ENCODE measurements around the gene LGALS7B. TPM values are rescaled to one million over a fixed set of nuclear protein-coding genes. Genes with fewer than 3 reads are reported as not detected.
"Not testable (repeated sequence)": the region's sequence is repeated elsewhere in the genome, so short reads cannot be mapped to it uniquely, and the experiment has no call there.

Gene LGALS7B
- total and polyA plus RNA-seq, 5 donors from 2014 or later: not detected

- no peak overlapping the region for H3K4me3 Mint-ChIP-seq
- DNase-seq (no peak), ATAC-seq (ENCODE audit: low read depth in 2 of 2) (no peak)
- H3K4me1 Mint-ChIP-seq: peaks cover 0 to 9% (median 5%) of the 10 kb centered on the region in 4 donors
- no peaks in the 10 kb centered on the region for H3K27me3 Mint-ChIP-seq
- H3K9me3 Mint-ChIP-seq: peaks cover 0 to 2% (median 0%) of the 10 kb centered on the region in 7 donors
- Histone ChIP-seq H3K9me3 (ENCODE audit: control insufficient read depth in 2 of 2, low read length in 2 of 2) (no peaks in the 10 kb centered on the region), H3K4me3 (ENCODE audit: low read depth, low read length) (no peak overlapping the region), H3K27me3 (ENCODE audit: control insufficient read depth, insufficient read depth, low read length) (no peaks in the 10 kb centered on the region), H3K4me1 (ENCODE audit: control insufficient read depth, insufficient read depth, low read length, poor library complexity, severe bottlenecking) (no peaks in the 10 kb centered on the region), H3K36me3 (ENCODE audit: control insufficient read depth, insufficient read depth, low read length) (no peaks in the 10 kb centered on the region), H3K27ac (ENCODE audit: insufficient read depth, low read length, poor library complexity, severe bottlenecking) (no peak overlapping the region)
- no peaks in the 10 kb centered on the region for H3K36me3 Mint-ChIP-seq
- no peak overlapping the region for H3K27ac Mint-ChIP-seq
Measured at GRCh38 chr19:38800577-38801347, 11.8 kb downstream of the LGALS7B start.

DNA sequence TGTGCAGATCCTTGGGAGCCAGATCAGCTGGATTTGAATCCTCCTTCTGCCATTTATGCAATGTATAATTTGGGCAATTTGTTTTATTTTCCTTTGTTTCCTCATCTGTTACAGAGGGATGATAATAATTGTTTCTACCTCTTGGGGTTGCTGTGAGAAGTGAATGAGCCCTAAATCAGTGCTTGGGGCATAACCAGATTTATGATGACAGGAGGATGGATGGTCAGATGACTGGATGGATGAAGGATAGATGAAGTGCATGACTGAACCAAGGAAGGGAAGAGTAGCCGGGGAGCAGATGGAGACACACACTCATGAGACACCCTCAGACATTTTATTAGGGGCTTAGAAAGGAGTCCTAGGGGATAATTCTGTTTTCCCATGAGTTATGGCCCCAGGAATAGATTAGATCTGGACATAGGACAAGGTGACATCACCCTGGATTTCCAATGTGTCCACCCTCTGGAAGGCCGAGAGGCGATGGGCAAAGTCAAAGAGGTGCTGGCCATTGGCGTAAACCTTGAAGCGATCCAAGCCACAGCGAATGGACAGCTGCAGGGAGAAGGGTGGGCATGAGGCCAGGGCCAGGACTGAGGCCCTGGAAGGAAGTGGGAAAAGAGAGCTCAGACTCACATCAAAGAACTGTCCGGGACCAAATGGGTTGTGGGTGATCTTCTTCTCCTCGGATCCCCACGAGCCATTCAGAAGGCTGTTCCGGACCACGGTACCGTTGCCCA lies 12.5 kb downstream of the LGALS7B start:
- H3K27ac Mint-ChIP-seq: no peak overlapping the region
- Histone ChIP-seq H3K27me3 (ENCODE audit: control insufficient read depth, insufficient read depth, low read length) (no peaks in the 10 kb centered on the region), H3K36me3 (ENCODE audit: control insufficient read depth, insufficient read depth, low read length) (no peaks in the 10 kb centered on the region), H3K27ac (ENCODE audit: insufficient read depth, low read length, poor library complexity, severe bottlenecking) (no peak overlapping the region), H3K4me3 (ENCODE audit: low read depth, low read length) (no peak overlapping the region), H3K9me3 (ENCODE audit: control insufficient read depth in 2 of 2, low read length in 2 of 2) (no peaks in the 10 kb centered on the region), H3K4me1 (ENCODE audit: control insufficient read depth, insufficient read depth, low read length, poor library complexity, severe bottlenecking) (no peaks in the 10 kb centered on the region)
- no peak for ATAC-seq (ENCODE audit: low read depth in 2 of 2)
- H3K36me3 Mint-ChIP-seq: no peaks in the 10 kb centered on the region
- H3K9me3 Mint-ChIP-seq: peaks cover 0 to under 1% (median 0%) of the 10 kb centered on the region in 7 donors
- H3K4me3 Mint-ChIP-seq: no peak overlapping the region
- DNase-seq: no peak
- H3K27me3 Mint-ChIP-seq: no peaks in the 10 kb centered on the region
- peaks cover 0 to 9% (median 5%) of the 10 kb centered on the region in 4 donors for H3K4me1 Mint-ChIP-seq

DNA sequence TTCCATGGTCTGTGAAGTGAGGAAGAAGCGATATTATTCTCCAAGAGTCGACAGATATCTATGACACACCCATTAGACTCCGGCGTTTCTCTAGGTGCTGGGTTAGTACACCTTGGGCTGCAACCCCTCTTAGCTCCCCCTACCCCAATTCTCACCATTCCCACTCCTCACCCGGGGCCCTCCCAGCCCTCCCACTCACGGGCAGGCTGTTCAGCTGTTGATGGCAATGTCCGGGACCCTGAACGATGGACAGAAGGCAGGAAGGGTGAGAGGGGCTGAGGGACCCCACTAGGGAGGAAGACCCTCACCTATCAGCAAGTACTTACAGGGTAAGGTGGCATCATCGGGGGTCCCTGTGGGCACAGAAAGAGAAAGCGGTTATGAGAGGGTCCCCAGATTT lies 14.5 kb downstream of the LGALS7B start:
- peaks cover 0 to 9% (median 5%) of the 10 kb centered on the region in 4 donors for H3K4me1 Mint-ChIP-seq
- DNase-seq (no peak), ATAC-seq (ENCODE audit: low read depth in 2 of 2) (no peak)
- H3K27me3 Mint-ChIP-seq: no peaks in the 10 kb centered on the region
- Histone ChIP-seq H3K27ac (ENCODE audit: insufficient read depth, low read length, poor library complexity, severe bottlenecking) (no peak overlapping the region), H3K4me3 (ENCODE audit: low read depth, low read length) (no peak overlapping the region), H3K36me3 (ENCODE audit: control insufficient read depth, insufficient read depth, low read length) (no peaks in the 10 kb centered on the region), H3K4me1 (ENCODE audit: control insufficient read depth, insufficient read depth, low read length, poor library complexity, severe bottlenecking) (no peaks in the 10 kb centered on the region), H3K27me3 (ENCODE audit: control insufficient read depth, insufficient read depth, low read length) (no peaks in the 10 kb centered on the region), H3K9me3 (ENCODE audit: control insufficient read depth in 2 of 2, low read length in 2 of 2) (no peaks in the 10 kb centered on the region)
- peaks cover 5% of the 10 kb centered on the region for H3K36me3 Mint-ChIP-seq
- H3K27ac Mint-ChIP-seq: no peak overlapping the region
- H3K4me3 Mint-ChIP-seq: no peak overlapping the region
- H3K9me3 Mint-ChIP-seq: no peaks in the 10 kb centered on the region

- no peaks in the 10 kb centered on the region for H3K27me3 Mint-ChIP-seq
- ATAC-seq (ENCODE audit: low read depth in 2 of 2): no peak
Measured at GRCh38 chr19:38805180-38805579, 16.2 kb downstream of the LGALS7B start.

DNA sequence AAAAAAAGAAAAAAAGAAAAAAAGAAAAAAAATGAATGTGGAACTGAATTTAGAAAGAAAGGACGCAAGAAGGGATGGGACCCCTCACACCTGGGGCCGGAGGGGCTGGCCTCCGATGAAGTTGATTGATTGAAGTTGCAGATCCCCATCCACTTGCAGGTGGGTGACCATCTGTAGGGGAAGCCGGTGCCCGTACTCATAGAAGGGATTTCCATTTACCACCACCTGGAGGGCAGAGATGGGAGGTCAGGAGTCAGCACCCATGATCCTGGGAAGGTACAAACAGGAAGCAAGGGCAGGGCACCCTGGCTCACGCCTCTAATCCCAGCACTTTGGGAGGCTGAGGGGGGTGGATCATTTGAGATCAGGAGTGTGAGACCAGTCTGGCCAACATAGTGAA lies 17.4 kb downstream of the LGALS7B start:
- Histone ChIP-seq H3K4me3 (ENCODE audit: low read depth, low read length) (no peak overlapping the region), H3K9me3 (ENCODE audit: control insufficient read depth in 2 of 2, low read length in 2 of 2) (no peaks in the 10 kb centered on the region), H3K27ac (ENCODE audit: insufficient read depth, low read length, poor library complexity, severe bottlenecking) (no peak overlapping the region), H3K36me3 (ENCODE audit: control insufficient read depth, insufficient read depth, low read length) (no peaks in the 10 kb centered on the region), H3K27me3 (ENCODE audit: control insufficient read depth, insufficient read depth, low read length) (no peaks in the 10 kb centered on the region), H3K4me1 (ENCODE audit: control insufficient read depth, insufficient read depth, low read length, poor library complexity, severe bottlenecking) (no peaks in the 10 kb centered on the region)
- ATAC-seq (ENCODE audit: low read depth in 2 of 2): no peak
- H3K4me3 Mint-ChIP-seq: no peak overlapping the region
- no peak overlapping the region for H3K27ac Mint-ChIP-seq
- no peak for DNase-seq
- H3K36me3 Mint-ChIP-seq: peaks cover 10% of the 10 kb centered on the region
- H3K9me3 Mint-ChIP-seq: no peaks in the 10 kb centered on the region
- H3K4me1 Mint-ChIP-seq: peaks cover 0 to 9% (median 5%) of the 10 kb centered on the region in 4 donors
- H3K27me3 Mint-ChIP-seq: no peaks in the 10 kb centered on the region

More at GRCh38 chr19:38805180-38805579, 16.2 kb downstream of the LGALS7B start:
- H3K4me3 ChIP-seq (ENCODE audit: low read depth, low read length): no peak overlapping the region
- Mint-ChIP-seq H3K9me3 (no peaks in the 10 kb centered on the region), H3K4me1 (peaks cover 0 to 9% (median 5%) of the 10 kb centered on the region in 4 donors), H3K4me3 (no peak overlapping the region), H3K36me3 (peaks cover 10% of the 10 kb centered on the region), H3K27ac (peak overlapping the region in 1 of 3 donors; percentile 8)
- H3K4me1 ChIP-seq (ENCODE audit: control insufficient read depth, insufficient read depth, low read length, poor library complexity, severe bottlenecking): no peaks in the 10 kb centered on the region
- no peaks in the 10 kb centered on the region for H3K36me3 ChIP-seq (ENCODE audit: control insufficient read depth, insufficient read depth, low read length)
- H3K9me3 ChIP-seq (ENCODE audit: control insufficient read depth in 2 of 2, low read length in 2 of 2): no peaks in the 10 kb centered on the region
- H3K27me3 ChIP-seq (ENCODE audit: control insufficient read depth, insufficient read depth, low read length): no peaks in the 10 kb centered on the region
- H3K27ac ChIP-seq (ENCODE audit: insufficient read depth, low read length, poor library complexity, severe bottlenecking): no peak overlapping the region
- no peak for DNase-seq

GRCh38 chr19:38807374-38808098 lies 18.5 kb downstream of the LGALS7B start:
- not testable (repeated sequence) for H3K27me3 ChIP-seq (ENCODE audit: control insufficient read depth, insufficient read depth, low read length); H3K27ac ChIP-seq (ENCODE audit: insufficient read depth, low read length, poor library complexity, severe bottlenecking); H3K9me3 Mint-ChIP-seq; DNase-seq; H3K4me1 Mint-ChIP-seq; H3K27me3 Mint-ChIP-seq; H3K4me1 ChIP-seq (ENCODE audit: control insufficient read depth, insufficient read depth, low read length, poor library complexity, severe bottlenecking); ATAC-seq (ENCODE audit: low read depth in 2 of 2); H3K36me3 ChIP-seq (ENCODE audit: control insufficient read depth, insufficient read depth, low read length); H3K4me3 Mint-ChIP-seq; H3K9me3 ChIP-seq (ENCODE audit: control insufficient read depth in 2 of 2, low read length in 2 of 2); H3K4me3 ChIP-seq (ENCODE audit: low read depth, low read length)
- H3K36me3 Mint-ChIP-seq: peaks cover 10% of the 10 kb centered on the region
- peak overlapping the region in 2 of 3 donors; percentile 17 to 32 for H3K27ac Mint-ChIP-seq

GRCh38 chr19:38808741-38809140 lies 19.7 kb downstream of the LGALS7B start:
- Mint-ChIP-seq H3K27ac (no peak overlapping the region), H3K4me3 (no peak overlapping the region), H3K4me1 (peaks cover 0 to 9% (median 5%) of the 10 kb centered on the region in 4 donors), H3K36me3 (peaks cover 10% of the 10 kb centered on the region), H3K27me3 (no peaks in the 10 kb centered on the region), H3K9me3 (no peaks in the 10 kb centered on the region)
- Histone ChIP-seq H3K36me3 (ENCODE audit: control insufficient read depth, insufficient read depth, low read length) (no peaks in the 10 kb centered on the region), H3K27me3 (ENCODE audit: control insufficient read depth, insufficient read depth, low read length) (no peaks in the 10 kb centered on the region), H3K4me1 (ENCODE audit: control insufficient read depth, insufficient read depth, low read length, poor library complexity, severe bottlenecking) (no peaks in the 10 kb centered on the region), H3K27ac (ENCODE audit: insufficient read depth, low read length, poor library complexity, severe bottlenecking) (no peak overlapping the region), H3K9me3 (ENCODE audit: control insufficient read depth in 2 of 2, low read length in 2 of 2) (no peaks in the 10 kb centered on the region), H3K4me3 (ENCODE audit: low read depth, low read length) (no peak overlapping the region)
- ATAC-seq (ENCODE audit: low read depth in 2 of 2) (no peak), DNase-seq (no peak)

All from CD4-positive, CD25-positive, alpha-beta regulatory T cell (primary cell).